Measurements from ENCODE around the gene USP22. TPM values are rescaled to one million over a fixed set of nuclear protein-coding genes. Genes with fewer than 3 reads are reported as not detected.

The USP22 gene
- total and polyA plus RNA-seq, 2 of the 13 experiments (the other 11 are each of a cell fraction or from before 2014, with no cell fraction given): 98.0 to 130 TPM

GRCh38 chr17:21003007-21003621 is 39.7 kb downstream of the USP22 start (continued):
- TF ChIP-seq PRDM10 (CRISPR knock-in tag; IDR thresholded peaks at IDR 0.05; ENCODE audit: low read depth) (no peak), NCOA1 (CRISPR knock-in tag; IDR thresholded peaks at IDR 0.05) (no peak), TCF7L2 (IDR thresholded peaks at IDR 0.05; ENCODE audit: low read depth, low read length) (no peak), ZNF317 (CRISPR knock-in tag; IDR thresholded peaks at IDR 0.05) (no peak), ZBTB8A (CRISPR knock-in tag; IDR thresholded peaks at IDR 0.05; ENCODE audit: borderline replicate concordance, low read depth) (no peak), DRAP1 (CRISPR knock-in tag; IDR thresholded peaks at IDR 0.05) (no peak), HOXA3 (CRISPR knock-in tag; IDR thresholded peaks at IDR 0.05) (no peak), RBM22 (optimal IDR thresholded peaks at IDR 0.05; ENCODE audit: low read length) (peak; percentile 94)

DNA sequence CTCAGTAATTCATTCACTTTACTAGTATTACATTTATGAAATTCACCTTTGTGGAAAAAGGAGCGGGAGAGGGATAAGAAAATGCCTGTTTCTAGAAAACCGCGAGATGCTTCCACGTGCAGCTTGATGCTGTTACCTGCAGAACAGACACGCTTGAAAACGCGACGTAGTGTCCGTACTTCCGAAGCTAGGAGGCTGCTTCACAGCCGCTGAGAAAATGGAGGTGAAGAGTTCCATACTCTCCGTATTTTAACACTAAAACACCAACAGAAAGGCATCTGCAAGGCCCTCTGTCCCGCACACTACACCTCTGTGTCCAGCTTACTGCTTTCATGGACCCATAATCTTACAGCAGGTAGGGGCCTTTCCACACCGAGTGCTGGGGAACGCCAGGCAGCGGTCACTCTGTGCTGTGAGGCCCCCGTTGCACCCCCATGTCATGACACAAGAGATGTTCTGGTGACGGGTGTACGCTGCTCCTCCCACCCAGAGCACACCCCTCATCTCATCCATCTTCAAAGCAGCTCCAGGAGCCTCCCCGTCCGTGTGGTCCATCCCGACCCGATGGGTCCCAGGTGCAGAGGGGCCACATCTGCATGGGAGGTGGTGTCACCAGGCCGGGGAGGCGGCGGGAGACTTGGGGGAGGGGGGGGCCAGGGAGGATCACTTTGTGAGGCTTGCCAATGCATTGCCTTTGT is 40.4 kb downstream of the USP22 start:
- Histone ChIP-seq H3K4me3 (replicated peaks in 1 of 3; ENCODE audit: insufficient read depth in 1 of 3, low read depth in 2 of 3, low read length in 3 of 3) (no peak overlapping the region), H3K27me3 (ENCODE audit: control insufficient read depth in 1 of 2, insufficient read depth in 2 of 2, low read length in 2 of 2) (no peaks in the 10 kb centered on the region), H3K4me1 (ENCODE audit: insufficient read depth, low read length) (peaks cover 29% of the 10 kb centered on the region), H3K9me3 (ENCODE audit: low read length) (no peaks in the 10 kb centered on the region), H2AFZ (ENCODE audit: low read length) (no peak overlapping the region), H3K36me3 (replicated peaks in 1 of 2; ENCODE audit: control insufficient read depth in 1 of 2, insufficient read depth in 2 of 2, low read length in 2 of 2) (peaks cover 44 to 70% of the 10 kb centered on the region in 2 experiments), H3K4me2 (ENCODE audit: low read depth, low read length) (no peak overlapping the region), H3K27ac (ENCODE audit: extremely low read length, insufficient read depth, low read length) (no peak overlapping the region), H3K9ac (ENCODE audit: insufficient read depth, low read depth, low read length) (no peak overlapping the region), H4K20me1 (ENCODE audit: insufficient read depth, low read length) (peaks cover 41% of the 10 kb centered on the region), H3K79me2 (ENCODE audit: insufficient read depth, low read length) (no peaks in the 10 kb centered on the region)
- no TSS peak for BruUV-seq (replicated peaks)
- intact Hi-C loops (cut with micrococcal nuclease; ENCODE audit: unreplicated experiment): no loop called here
- DNase-seq (ENCODE audit: low spot score) (no peak), ATAC-seq (no peak), FAIRE-seq (no peak)
- in situ Hi-C loops (cut with HindIII; ENCODE audit: extremely low pct_ligation_motif_present, low pct_unique_long_range_greater_than_20kb): no loop called here
- 96% methylated on average over 15 of the region's 26 CpGs for WGBS (ENCODE audit: low lambda C conversion rate)
- ChIA-PET CTCF (ENCODE audit: low intra/inter-chr PET ratio, low total read pairs) (no interaction called here), POLR2A (no interaction called here)
- peak; percentile 89 for TF ChIP-seq RBM22 (optimal IDR thresholded peaks at IDR 0.05; ENCODE audit: low read length)
- peak; percentile 27 for TF ChIP-seq AGO2 (optimal IDR thresholded peaks at IDR 0.05; ENCODE audit: low read depth, low read length)
- TF ChIP-seq NBN (conservative IDR thresholded peaks at IDR 0.05): no peak
- TF ChIP-seq HDAC2 (CRISPR knock-in tag; IDR thresholded peaks at IDR 0.05): no peak
